ENCODE results near the gene ABCD1.
"Not testable (repeated sequence)": the region's sequence is repeated elsewhere in the genome, so short reads cannot be mapped to it uniquely, and the experiment has no call there.

GRCh38 chrX:153683486-153683885 lies 41.2 kb upstream of the ABCD1 start:
- not testable (repeated sequence) for TF ChIP-seq CTCF, POLR2A (IDR thresholded peaks at IDR 0.05)
